ENCODE data around the gene SSH2. TPM values are rescaled to one million over a fixed set of nuclear protein-coding genes. Genes with fewer than 3 reads are reported as not detected.

Gene SSH2
- total and polyA plus RNA-seq, 9 of the 15 experiments (the other 6 are each of a cell fraction or from before 2014, with no cell fraction given): 3.9 to 16.1 (median 10.2) TPM

- no peak for TF ChIP-seq POLR3A (IDR thresholded peaks at IDR 0.05; ENCODE audit: borderline replicate concordance, extremely low read depth, insufficient read depth, insufficient read length)
- no peak for TF ChIP-seq SMARCE1 (IDR thresholded peaks at IDR 0.05)
- peak; percentile 69 for TF ChIP-seq MAFF (IDR thresholded peaks at IDR 0.05; ENCODE audit: low read length)
- peak; percentile 20; the same call in 1 of the 2 replicates for TF ChIP-seq ZNF592 (IDR thresholded peaks at IDR 0.05)
- TF ChIP-seq RB1 (IDR thresholded peaks at IDR 0.05; ENCODE audit: low read depth): no peak
- TF ChIP-seq SUPT5H (IDR thresholded peaks at IDR 0.05): no peak
- TF ChIP-seq TAF15 (IDR thresholded peaks at IDR 0.05; ENCODE audit: low read depth, low read length): no peak
- TF ChIP-seq HDAC2 (IDR thresholded peaks at IDR 0.05): 0 out of 2 replicates have a peak, but pooled peaks have one; percentile 32
- no peak for TF ChIP-seq ZNF436 (CRISPR knock-in tag; IDR thresholded peaks at IDR 0.05)
- no peak for TF ChIP-seq ZNF785 (CRISPR knock-in tag; IDR thresholded peaks at IDR 0.05)
- no peak for TF ChIP-seq MTA3 (IDR thresholded peaks at IDR 0.05; ENCODE audit: borderline replicate concordance)
- TF ChIP-seq, protein P1, sequence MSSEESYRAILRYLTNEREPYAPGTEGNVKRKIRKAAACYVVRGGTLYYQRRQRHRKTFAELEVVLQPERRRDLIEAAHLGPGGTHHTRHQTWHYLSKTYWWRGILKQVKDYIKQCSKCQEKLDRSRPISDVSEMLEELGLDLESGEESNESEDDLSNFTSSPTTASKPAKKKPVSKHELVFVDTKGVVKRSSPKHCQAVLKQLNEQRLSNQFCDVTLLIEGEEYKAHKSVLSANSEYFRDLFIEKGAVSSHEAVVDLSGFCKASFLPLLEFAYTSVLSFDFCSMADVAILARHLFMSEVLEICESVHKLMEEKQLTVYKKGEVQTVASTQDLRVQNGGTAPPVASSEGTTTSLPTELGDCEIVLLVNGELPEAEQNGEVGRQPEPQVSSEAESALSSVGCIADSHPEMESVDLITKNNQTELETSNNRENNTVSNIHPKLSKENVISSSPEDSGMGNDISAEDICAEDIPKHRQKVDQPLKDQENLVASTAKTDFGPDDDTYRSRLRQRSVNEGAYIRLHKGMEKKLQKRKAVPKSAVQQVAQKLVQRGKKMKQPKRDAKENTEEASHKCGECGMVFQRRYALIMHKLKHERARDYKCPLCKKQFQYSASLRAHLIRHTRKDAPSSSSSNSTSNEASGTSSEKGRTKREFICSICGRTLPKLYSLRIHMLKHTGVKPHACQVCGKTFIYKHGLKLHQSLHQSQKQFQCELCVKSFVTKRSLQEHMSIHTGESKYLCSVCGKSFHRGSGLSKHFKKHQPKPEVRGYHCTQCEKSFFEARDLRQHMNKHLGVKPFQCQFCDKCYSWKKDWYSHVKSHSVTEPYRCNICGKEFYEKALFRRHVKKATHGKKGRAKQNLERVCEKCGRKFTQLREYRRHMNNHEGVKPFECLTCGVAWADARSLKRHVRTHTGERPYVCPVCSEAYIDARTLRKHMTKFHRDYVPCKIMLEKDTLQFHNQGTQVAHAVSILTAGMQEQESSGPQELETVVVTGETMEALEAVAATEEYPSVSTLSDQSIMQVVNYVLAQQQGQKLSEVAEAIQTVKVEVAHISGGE (CRISPR knock-in tag; IDR thresholded peaks at IDR 0.05): no peak
- TF ChIP-seq CHD1 (IDR thresholded peaks at IDR 0.05; ENCODE audit: low read length): no peak
- TF ChIP-seq HMBOX1 (IDR thresholded peaks at IDR 0.05): peak; percentile 3; the same call in 1 of the 2 replicates
- no peak for TF ChIP-seq THAP7 (CRISPR knock-in tag; IDR thresholded peaks at IDR 0.05)
- TF ChIP-seq KLF13 (tag; IDR thresholded peaks at IDR 0.05; ENCODE audit: borderline replicate concordance, low read depth): no peak
- TF ChIP-seq RFX5 (IDR thresholded peaks at IDR 0.05; ENCODE audit: low read depth, low read length): no peak
- peak; percentile 71; the same call in 1 of the 2 replicates for TF ChIP-seq BCOR (IDR thresholded peaks at IDR 0.05)
- TF ChIP-seq MBD2 (IDR thresholded peaks at IDR 0.05; ENCODE audit: borderline replicate concordance, low read depth): no peak
- no peak for TF ChIP-seq PTBP1 (IDR thresholded peaks at IDR 0.05; ENCODE audit: low read depth, low read length)
- TF ChIP-seq ZNF311 (CRISPR knock-in tag; IDR thresholded peaks at IDR 0.05): no peak
- TF ChIP-seq DPF2 (IDR thresholded peaks at IDR 0.05): peak; percentile 74
Observed at GRCh38 chr17:29677824-29678223, 252.2 kb downstream of the SSH2 start (continued).
